ENCODE results near the gene RUNDC3A. TPM values are rescaled to one million over a fixed set of nuclear protein-coding genes. Genes with fewer than 3 reads are reported as not detected.

RUNDC3A gene
- total and polyA plus RNA-seq, 2 of the 8 experiments (the other 6 are each of a cell fraction or from before 2014, with no cell fraction given), result 6.4 to 13.8 TPM

DNA sequence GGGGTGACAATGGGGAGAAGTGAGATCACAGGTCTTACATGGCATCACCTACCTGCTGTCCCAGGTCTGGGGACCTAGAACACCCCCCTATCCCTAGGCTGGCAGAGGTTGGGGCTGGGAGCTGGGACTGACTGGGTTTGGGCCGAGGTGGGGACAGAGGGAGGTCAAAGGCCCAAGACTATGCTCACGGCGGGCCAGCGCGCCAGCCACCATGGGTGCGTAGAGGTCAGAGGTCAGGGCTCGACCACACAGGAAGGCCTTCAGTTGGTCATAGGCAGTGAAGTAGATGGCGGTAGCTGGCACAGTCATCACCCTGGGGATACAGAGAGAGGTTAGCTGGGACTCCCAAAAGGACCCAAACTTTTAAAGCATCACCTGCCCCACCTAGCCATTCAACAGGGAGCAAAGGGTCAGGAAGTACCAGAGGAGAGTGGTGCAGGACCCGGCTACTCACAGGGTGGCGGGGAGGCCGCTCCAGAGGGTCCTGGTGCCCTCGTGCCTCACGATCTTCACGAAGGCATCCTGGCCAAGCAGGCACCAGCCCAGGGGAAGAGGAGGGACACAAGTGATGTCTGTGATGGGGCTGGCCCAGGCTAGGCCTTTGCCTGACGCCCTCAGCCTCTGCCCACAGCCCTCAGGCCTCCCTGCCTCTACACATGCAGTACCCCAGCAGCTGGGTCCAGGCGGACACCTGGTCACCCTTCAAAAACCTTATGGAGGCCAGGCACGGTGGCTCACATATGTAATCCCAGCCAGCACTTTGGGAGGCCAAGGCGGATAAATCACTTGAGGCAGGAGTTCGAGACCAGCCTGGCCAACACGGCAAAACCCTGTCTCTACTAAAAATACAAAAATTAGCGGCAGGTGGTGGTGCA lies 13.1 kb downstream of the RUNDC3A start (continued):
- no peak for TF ChIP-seq SIN3A (conservative IDR thresholded peaks at IDR 0.05 in 1 of 2, IDR thresholded peaks at IDR 0.05 in 1 of 2; ENCODE audit: low read depth in 1 of 2, low read length in 2 of 2)
- no peak for TF ChIP-seq ZNF274 (IDR thresholded peaks at IDR 0.05; ENCODE audit: borderline replicate concordance, extremely low read depth, low read length)
- TF ChIP-seq KDM1A (IDR thresholded peaks at IDR 0.05; ENCODE audit: borderline replicate concordance, low read length), result no peak
- TF ChIP-seq, protein P1, sequence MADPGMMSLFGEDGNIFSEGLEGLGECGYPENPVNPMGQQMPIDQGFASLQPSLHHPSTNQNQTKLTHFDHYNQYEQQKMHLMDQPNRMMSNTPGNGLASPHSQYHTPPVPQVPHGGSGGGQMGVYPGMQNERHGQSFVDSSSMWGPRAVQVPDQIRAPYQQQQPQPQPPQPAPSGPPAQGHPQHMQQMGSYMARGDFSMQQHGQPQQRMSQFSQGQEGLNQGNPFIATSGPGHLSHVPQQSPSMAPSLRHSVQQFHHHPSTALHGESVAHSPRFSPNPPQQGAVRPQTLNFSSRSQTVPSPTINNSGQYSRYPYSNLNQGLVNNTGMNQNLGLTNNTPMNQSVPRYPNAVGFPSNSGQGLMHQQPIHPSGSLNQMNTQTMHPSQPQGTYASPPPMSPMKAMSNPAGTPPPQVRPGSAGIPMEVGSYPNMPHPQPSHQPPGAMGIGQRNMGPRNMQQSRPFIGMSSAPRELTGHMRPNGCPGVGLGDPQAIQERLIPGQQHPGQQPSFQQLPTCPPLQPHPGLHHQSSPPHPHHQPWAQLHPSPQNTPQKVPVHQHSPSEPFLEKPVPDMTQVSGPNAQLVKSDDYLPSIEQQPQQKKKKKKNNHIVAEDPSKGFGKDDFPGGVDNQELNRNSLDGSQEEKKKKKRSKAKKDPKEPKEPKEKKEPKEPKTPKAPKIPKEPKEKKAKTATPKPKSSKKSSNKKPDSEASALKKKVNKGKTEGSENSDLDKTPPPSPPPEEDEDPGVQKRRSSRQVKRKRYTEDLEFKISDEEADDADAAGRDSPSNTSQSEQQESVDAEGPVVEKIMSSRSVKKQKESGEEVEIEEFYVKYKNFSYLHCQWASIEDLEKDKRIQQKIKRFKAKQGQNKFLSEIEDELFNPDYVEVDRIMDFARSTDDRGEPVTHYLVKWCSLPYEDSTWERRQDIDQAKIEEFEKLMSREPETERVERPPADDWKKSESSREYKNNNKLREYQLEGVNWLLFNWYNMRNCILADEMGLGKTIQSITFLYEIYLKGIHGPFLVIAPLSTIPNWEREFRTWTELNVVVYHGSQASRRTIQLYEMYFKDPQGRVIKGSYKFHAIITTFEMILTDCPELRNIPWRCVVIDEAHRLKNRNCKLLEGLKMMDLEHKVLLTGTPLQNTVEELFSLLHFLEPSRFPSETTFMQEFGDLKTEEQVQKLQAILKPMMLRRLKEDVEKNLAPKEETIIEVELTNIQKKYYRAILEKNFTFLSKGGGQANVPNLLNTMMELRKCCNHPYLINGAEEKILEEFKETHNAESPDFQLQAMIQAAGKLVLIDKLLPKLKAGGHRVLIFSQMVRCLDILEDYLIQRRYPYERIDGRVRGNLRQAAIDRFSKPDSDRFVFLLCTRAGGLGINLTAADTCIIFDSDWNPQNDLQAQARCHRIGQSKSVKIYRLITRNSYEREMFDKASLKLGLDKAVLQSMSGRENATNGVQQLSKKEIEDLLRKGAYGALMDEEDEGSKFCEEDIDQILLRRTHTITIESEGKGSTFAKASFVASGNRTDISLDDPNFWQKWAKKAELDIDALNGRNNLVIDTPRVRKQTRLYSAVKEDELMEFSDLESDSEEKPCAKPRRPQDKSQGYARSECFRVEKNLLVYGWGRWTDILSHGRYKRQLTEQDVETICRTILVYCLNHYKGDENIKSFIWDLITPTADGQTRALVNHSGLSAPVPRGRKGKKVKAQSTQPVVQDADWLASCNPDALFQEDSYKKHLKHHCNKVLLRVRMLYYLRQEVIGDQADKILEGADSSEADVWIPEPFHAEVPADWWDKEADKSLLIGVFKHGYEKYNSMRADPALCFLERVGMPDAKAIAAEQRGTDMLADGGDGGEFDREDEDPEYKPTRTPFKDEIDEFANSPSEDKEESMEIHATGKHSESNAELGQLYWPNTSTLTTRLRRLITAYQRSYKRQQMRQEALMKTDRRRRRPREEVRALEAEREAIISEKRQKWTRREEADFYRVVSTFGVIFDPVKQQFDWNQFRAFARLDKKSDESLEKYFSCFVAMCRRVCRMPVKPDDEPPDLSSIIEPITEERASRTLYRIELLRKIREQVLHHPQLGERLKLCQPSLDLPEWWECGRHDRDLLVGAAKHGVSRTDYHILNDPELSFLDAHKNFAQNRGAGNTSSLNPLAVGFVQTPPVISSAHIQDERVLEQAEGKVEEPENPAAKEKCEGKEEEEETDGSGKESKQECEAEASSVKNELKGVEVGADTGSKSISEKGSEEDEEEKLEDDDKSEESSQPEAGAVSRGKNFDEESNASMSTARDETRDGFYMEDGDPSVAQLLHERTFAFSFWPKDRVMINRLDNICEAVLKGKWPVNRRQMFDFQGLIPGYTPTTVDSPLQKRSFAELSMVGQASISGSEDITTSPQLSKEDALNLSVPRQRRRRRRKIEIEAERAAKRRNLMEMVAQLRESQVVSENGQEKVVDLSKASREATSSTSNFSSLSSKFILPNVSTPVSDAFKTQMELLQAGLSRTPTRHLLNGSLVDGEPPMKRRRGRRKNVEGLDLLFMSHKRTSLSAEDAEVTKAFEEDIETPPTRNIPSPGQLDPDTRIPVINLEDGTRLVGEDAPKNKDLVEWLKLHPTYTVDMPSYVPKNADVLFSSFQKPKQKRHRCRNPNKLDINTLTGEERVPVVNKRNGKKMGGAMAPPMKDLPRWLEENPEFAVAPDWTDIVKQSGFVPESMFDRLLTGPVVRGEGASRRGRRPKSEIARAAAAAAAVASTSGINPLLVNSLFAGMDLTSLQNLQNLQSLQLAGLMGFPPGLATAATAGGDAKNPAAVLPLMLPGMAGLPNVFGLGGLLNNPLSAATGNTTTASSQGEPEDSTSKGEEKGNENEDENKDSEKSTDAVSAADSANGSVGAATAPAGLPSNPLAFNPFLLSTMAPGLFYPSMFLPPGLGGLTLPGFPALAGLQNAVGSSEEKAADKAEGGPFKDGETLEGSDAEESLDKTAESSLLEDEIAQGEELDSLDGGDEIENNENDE (IDR thresholded peaks at IDR 0.05; ENCODE audit: insufficient replicate concordance, low read length), result no peak
- TF ChIP-seq KDM5A (IDR thresholded peaks at IDR 0.05; ENCODE audit: low read length), result no peak
- no peak for TF ChIP-seq RBBP5 (IDR thresholded peaks at IDR 0.05; ENCODE audit: borderline replicate concordance, low read depth, low read length)
- no peak for TF ChIP-seq SP4 (IDR thresholded peaks at IDR 0.05; ENCODE audit: low read length)
